Mucosa of descending colon (tissue), 3 donors: ENCODE data around the gene AURKA. TPM values are rescaled to one million over a fixed set of nuclear protein-coding genes. Genes with fewer than 3 reads are reported as not detected.

Experiments used
- ATAC-seq: fragments of 200-7000 bp; cut with Tn5 transposase; one replicate; pipeline ENCODE4 v1.9.1; 2020; ENCODE audit warnings: mild to moderate bottlenecking, moderate library complexity
- DNase-seq, 3 donors: peaks; one replicate each; pipeline ENCODE4 v3.0.0-alpha.2; 2020
- H3K36me3 ChIP-seq: fragments of 200-600 bp; one replicate; pipeline ENCODE4 v1.8.0; 2021; ENCODE audit warnings: low read depth, mild to moderate bottlenecking
- H3K4me1 ChIP-seq: fragments of 200-600 bp; one replicate; pipeline ENCODE4 v1.8.0; 2021; ENCODE audit warnings: low read depth, mild to moderate bottlenecking
- H3K4me3 ChIP-seq: fragments of 200-600 bp; one replicate; pipeline ENCODE4 v1.8.0; 2021; ENCODE audit warnings: mild to moderate bottlenecking
- H3K9me3 ChIP-seq: fragments of 200-600 bp; one replicate; pipeline ENCODE4 v1.8.0; 2021; ENCODE audit warnings: mild to moderate bottlenecking
- intact Hi-C, 2 donors: fragments of 100-400 bp; cut with DNase I in 1 of 2; cut with micrococcal nuclease in 1 of 2; formaldehyde crosslinking; loops; one replicate each; pipeline versions ENCODE4 v1.11.0 to v1.11.1; 2022; cut with DNase I, micrococcal nuclease
- total RNA-seq, 3 donors: library from RNA; stranded (reverse); fragmentation: NEBNext Ultra II Directional in 2 of 3; extraction: Animal tissue kit (Norgen Biotek cat#: 25700) in 2 of 3; gene quantifications; one replicate each; pipeline versions ENCODE4 v1.2.1 to v1.2.4, GENCODE V29; 2021 to 2023
- TF ChIP-seq, protein P1 (sequence below): fragments of 200-600 bp; IDR thresholded peaks from one replicate; pipeline ENCODE4 v1.8.0; 2022; ENCODE audit warnings: antibody characterized with exemption, mild to moderate bottlenecking
- donor health status: DM: no; HTN: no; CAD: no; lungs with moderate emphysema.
- donor health status: DM: no; HTN: no; CAD: no.
- donor health status: DM: no; HTN: yes; CAD: no.

The AURKA gene
- total RNA-seq, 3 donors from 2014 or later: 7.9 to 24.8 (median 11.2) TPM

DNA sequence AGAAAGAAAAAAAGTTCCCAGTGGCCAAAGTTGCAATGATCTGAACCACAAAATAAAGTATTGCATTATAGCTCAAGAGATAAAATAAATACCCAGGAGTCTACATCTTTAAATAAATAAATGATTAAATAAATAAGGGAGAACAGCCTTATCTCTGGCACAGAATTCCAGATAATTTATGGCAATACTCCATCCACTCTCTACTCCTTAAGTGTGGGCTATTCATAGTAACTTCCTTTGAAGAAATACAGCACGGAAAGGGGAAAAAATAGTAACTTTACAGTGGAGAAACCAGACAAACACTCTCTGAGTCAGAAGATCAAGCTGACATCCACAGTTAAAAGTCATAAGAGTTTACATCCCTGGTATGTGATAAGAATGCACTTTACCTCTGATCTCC, 11.6 kb downstream of the AURKA start:
- no peak overlapping the region for H3K4me3 ChIP-seq
- no peaks in the 10 kb centered on the region for H3K4me1 ChIP-seq
- intact Hi-C loops: no loop called here
- H3K9me3 ChIP-seq: no peaks in the 10 kb centered on the region
- no peaks in the 10 kb centered on the region for H3K36me3 ChIP-seq
- ATAC-seq (no peak), DNase-seq (no peak)
- TF ChIP-seq, protein P1, sequence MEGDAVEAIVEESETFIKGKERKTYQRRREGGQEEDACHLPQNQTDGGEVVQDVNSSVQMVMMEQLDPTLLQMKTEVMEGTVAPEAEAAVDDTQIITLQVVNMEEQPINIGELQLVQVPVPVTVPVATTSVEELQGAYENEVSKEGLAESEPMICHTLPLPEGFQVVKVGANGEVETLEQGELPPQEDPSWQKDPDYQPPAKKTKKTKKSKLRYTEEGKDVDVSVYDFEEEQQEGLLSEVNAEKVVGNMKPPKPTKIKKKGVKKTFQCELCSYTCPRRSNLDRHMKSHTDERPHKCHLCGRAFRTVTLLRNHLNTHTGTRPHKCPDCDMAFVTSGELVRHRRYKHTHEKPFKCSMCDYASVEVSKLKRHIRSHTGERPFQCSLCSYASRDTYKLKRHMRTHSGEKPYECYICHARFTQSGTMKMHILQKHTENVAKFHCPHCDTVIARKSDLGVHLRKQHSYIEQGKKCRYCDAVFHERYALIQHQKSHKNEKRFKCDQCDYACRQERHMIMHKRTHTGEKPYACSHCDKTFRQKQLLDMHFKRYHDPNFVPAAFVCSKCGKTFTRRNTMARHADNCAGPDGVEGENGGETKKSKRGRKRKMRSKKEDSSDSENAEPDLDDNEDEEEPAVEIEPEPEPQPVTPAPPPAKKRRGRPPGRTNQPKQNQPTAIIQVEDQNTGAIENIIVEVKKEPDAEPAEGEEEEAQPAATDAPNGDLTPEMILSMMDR: no peak

DNA sequence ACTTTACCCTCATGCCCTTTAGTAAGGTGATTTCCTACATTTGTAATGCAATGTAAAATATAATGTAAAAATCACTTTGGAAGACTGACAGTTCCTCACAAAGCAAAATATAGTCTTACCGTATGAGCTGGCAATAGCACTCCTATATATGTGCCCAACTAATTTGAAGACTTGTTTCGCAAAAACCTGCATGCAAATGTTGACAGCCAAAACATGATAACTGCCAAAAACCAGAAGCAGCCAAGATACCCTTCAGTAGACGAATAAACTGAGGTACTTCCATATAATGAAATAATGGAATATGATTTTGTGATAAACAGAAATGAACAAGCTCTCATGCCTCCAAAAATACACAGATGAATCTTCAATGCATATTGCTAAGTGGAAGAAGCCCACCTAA, 13.6 kb downstream of the AURKA start:
- ATAC-seq (no peak), DNase-seq (no peak)
- Histone ChIP-seq H3K9me3 (no peaks in the 10 kb centered on the region), H3K4me3 (no peak overlapping the region), H3K36me3 (no peaks in the 10 kb centered on the region), H3K4me1 (no peaks in the 10 kb centered on the region)
- intact Hi-C loops: no loop called here
- TF ChIP-seq, protein P1: no peak

DNA sequence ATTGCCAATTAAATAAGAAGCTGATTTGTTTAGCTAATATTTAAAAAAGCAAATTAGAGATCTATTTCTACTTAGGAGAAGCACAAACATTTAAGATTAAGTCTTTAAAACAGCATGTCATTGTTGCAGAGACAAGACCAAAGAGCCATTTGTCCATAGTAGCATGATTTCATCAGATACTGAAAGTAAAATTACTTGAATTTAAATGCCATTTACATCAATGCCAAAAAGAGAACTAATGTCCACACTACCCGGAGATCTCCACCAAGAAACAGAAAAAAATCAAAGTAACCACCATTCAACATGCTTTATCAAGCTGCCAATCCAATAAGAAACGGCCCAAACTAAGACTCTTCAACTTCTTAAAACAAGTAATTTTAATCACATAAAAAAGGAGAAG, 15.7 kb downstream of the AURKA start:
- no peak for ATAC-seq
- intact Hi-C loops: no loop called here
- Histone ChIP-seq H3K4me1 (no peaks in the 10 kb centered on the region), H3K9me3 (no peaks in the 10 kb centered on the region), H3K4me3 (no peak overlapping the region), H3K36me3 (no peaks in the 10 kb centered on the region)
- DNase-seq: no peak
- TF ChIP-seq, protein P1: no peak

DNA sequence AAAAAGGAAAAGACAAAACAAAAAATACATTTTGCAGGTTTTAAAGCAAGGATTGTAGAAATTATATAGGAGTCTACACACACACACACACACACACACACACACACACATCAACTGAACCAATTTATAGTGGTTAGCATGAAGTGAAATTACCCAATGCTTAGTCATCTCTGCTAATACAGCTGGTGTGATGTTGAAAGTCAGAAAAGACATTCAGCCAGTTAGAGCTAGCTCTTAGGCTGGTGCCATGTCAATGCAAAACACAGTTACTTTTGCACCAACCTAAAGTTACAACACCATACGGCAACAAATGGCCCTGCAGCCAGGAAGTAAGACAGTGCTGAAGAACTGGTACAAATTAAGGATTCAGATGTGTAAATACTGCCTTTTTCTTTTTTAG, 18.1 kb downstream of the AURKA start:
- intact Hi-C loops: no loop called here
- no peaks in the 10 kb centered on the region for H3K4me1 ChIP-seq
- ATAC-seq: peak; percentile 47
- no peaks in the 10 kb centered on the region for H3K36me3 ChIP-seq
- DNase-seq: no peak
- TF ChIP-seq, protein P1: no peak
- H3K4me3 ChIP-seq: no peak overlapping the region
- no peaks in the 10 kb centered on the region for H3K9me3 ChIP-seq

DNA sequence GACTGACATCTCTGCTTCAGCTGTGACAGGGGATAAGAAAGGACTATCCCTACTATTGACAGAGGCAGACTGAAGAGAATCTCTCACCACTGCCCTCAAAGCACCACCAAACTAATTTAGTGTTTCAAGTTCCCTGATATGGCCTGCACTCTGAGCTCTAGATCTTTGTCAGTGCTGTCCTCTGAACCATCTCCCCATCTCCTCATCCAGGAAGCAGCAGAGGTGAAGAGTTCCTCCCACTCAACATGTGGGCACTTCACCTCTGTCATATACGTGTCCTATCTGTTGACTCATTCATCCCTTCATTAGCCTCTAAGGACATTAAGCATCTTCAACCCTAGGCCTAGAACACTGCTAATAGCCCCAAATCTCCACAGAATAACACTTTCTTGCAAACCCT, 19.2 kb downstream of the AURKA start:
- TF ChIP-seq, protein P1: no peak

DNA sequence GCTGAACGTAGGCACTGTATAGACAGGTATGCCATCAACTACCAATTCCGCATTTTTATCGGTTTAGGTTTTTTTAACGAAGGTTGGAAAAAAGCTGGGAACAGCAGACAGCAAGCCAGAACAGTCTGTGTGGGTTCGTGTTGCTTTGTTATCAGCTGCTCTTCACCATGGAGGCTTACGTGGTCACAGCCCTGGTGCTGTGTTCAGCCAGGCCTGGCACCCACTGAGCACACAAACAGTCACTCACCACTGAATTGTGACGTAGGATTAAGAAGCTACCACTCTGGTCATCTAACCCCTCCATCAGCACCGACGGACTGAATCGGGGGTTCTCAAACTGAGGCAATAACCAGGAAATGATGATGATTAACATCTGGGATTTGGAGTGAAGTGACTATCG, 20.0 kb downstream of the AURKA start:
- DNase-seq (no peak), ATAC-seq (no peak)
- Histone ChIP-seq H3K4me3 (no peak overlapping the region), H3K9me3 (no peaks in the 10 kb centered on the region), H3K36me3 (no peaks in the 10 kb centered on the region), H3K4me1 (no peaks in the 10 kb centered on the region)
- TF ChIP-seq, protein P1: no peak
- intact Hi-C loops: no loop called here

More for the DNA sequence above, 19.2 kb downstream of the AURKA start:
- ATAC-seq (no peak), DNase-seq (no peak)
- H3K36me3 ChIP-seq: no peaks in the 10 kb centered on the region
- intact Hi-C loops: no loop called here
- no peaks in the 10 kb centered on the region for H3K9me3 ChIP-seq
- no peaks in the 10 kb centered on the region for H3K4me1 ChIP-seq
- H3K4me3 ChIP-seq: no peak overlapping the region
